GM12878 (cell line): ENCODE measurements around the gene YTHDF2. TPM values are rescaled to one million over a fixed set of nuclear protein-coding genes. Genes with fewer than 3 reads are reported as not detected.

Experiments used
- ATAC-seq: fragments of 200-7000 bp; cut with Tn5 transposase; 3 replicates; pipeline ENCODE4 v1.9.1; 2020; ENCODE audit warnings: mild to moderate bottlenecking, moderate library complexity
- BruUV-seq: library from RNA; stranded (reverse); fragments of 400-500 nt; replicated peaks from 2 replicates; lab custom pipeline; 2021; lab: Mats Ljungman, UMichigan
- CTCF ChIA-PET: fragments of 300-600 bp; sonication (Branson Sonifier 250); formaldehyde crosslinking; extraction: SDS; loops from one replicate; lab custom pipeline; 2021; ENCODE audit warnings: inconsistent platforms; lab: Yijun Ruan, JAX
- POLR2A ChIA-PET: fragments of 350-600 bp; formaldehyde crosslinking; extraction: SDS; loops from one replicate; lab custom pipeline; 2021; ENCODE audit warnings: inconsistent platforms; lab: Charles Lee
- RAD21 ChIA-PET: fragments of 300-600 bp; sonication (Branson Sonifier 250); formaldehyde crosslinking; loops from one replicate; lab custom pipeline; 2023; ENCODE audit warnings: antibody characterized with exemption; ENCODE audit not compliant: unreplicated experiment; lab: Charles Lee
- SMC1A ChIA-PET: fragments of 300-600 bp; sonication (Branson Sonifier 250); formaldehyde crosslinking; loops from one replicate; lab custom pipeline; 2023; ENCODE audit not compliant: unreplicated experiment, uncharacterized antibody; lab: Charles Lee
- DNase-seq: peaks from one replicate; pipeline ENCODE4 v3.0.0-alpha.2; 2011; ENCODE audit warnings: low read depth, low spot score
- FAIRE-seq: peaks from 3 replicates; lab custom pipeline; 2011; peaks lifted over from hg19 to GRCh38; lab: Jason Lieb, UNC
- H2AFZ ChIP-seq: 2 replicates; pipeline ENCODE4 v1.6.0; 2011; ENCODE audit warnings: low read depth, low read length, control low read depth; ENCODE audit not compliant: control insufficient read depth
- H3K27ac ChIP-seq: 2 replicates; pipeline ENCODE4 v1.5.1; 2011; ENCODE audit warnings: control low read depth; ENCODE audit not compliant: control insufficient read depth, insufficient read depth
- H3K27me3 ChIP-seq, 2 experiments: replicated peaks in 1 of 2; 2 replicates each; pipeline versions ENCODE4 v1.6.0 to v1.6.1; 2011; ENCODE audit warnings: low read length in 1 of 2; ENCODE audit not compliant: control insufficient read depth in 2 of 2, insufficient read depth in 2 of 2
- H3K36me3 ChIP-seq, 2 experiments: 2 replicates each; pipeline ENCODE4 v1.5.1; 2011; ENCODE audit warnings: low read length in 1 of 2; ENCODE audit not compliant: control insufficient read depth in 2 of 2, insufficient read depth in 2 of 2
- H3K4me1 ChIP-seq: 2 replicates; pipeline ENCODE4 v1.6.1; 2011; ENCODE audit warnings: mild to moderate bottlenecking, low read length, moderate library complexity, mixed read lengths; ENCODE audit not compliant: control insufficient read depth, insufficient read depth
- H3K4me2 ChIP-seq: 2 replicates; pipeline ENCODE4 v1.6.0; 2011; ENCODE audit warnings: control low read depth; ENCODE audit not compliant: control insufficient read depth, insufficient read depth
- H3K4me3 ChIP-seq: fragments of 200-600 bp; sonication (generic); 2 replicates; pipeline ENCODE4 v1.5.1; 2016
- H3K79me2 ChIP-seq: 2 replicates; pipeline ENCODE4 v1.6.0; 2011; ENCODE audit warnings: low read length; ENCODE audit not compliant: control insufficient read depth, insufficient read depth
- H3K9ac ChIP-seq: 2 replicates; pipeline ENCODE4 v1.8.0; 2011; ENCODE audit warnings: low read length, control low read depth, mixed read lengths; ENCODE audit not compliant: control insufficient read depth, insufficient read depth
- H3K9me3 ChIP-seq: replicated peaks from 3 replicates; pipeline ENCODE4 v1.5.1; 2011; ENCODE audit warnings: mild to moderate bottlenecking, low read length; ENCODE audit not compliant: control insufficient read depth, insufficient read depth
- H4K20me1 ChIP-seq: 2 replicates; pipeline ENCODE4 v1.6.0; 2011; ENCODE audit not compliant: control insufficient read depth, insufficient read depth
- ATF7 ChIP-seq: fragments of 450-650 bp; IDR thresholded peaks from 2 replicates; pipeline ENCODE4 v1.6.1; 2016; ENCODE audit warnings: low read depth, mild to moderate bottlenecking
- BCL11A ChIP-seq: IDR thresholded peaks from 2 replicates; pipeline ENCODE4 v1.6.1; 2011; ENCODE audit warnings: low read depth, low read length
- BRCA1 ChIP-seq: IDR thresholded peaks from 2 replicates; pipeline ENCODE4 v1.6.1; 2011; ENCODE audit warnings: low read depth, low read length, improper control_type of control experiment
- CEBPB ChIP-seq, 2 experiments: fragments of 150-350 bp in 1 of 2; IDR thresholded peaks; 2 replicates each; pipeline ENCODE4 v1.6.1; 2012 to 2014; ENCODE audit warnings: low read depth in 2 of 2, low read length in 2 of 2, borderline replicate concordance in 1 of 2, inconsistent platforms in 1 of 2
- ESRRA ChIP-seq: IDR thresholded peaks from 2 replicates; pipeline ENCODE4 v1.6.1; 2012; ENCODE audit warnings: mild to moderate bottlenecking, low read length, improper control_type of control experiment
- FOXM1 ChIP-seq: IDR thresholded peaks from 2 replicates; pipeline ENCODE4 v1.6.1; 2012; ENCODE audit warnings: low read depth, mild to moderate bottlenecking, inconsistent platforms, low read length, moderate library complexity
- HDAC6 ChIP-seq: fragments of 200-600 bp; sonication (generic); IDR thresholded peaks from one replicate; pipeline ENCODE4 v1.8.0; 2017; ENCODE audit warnings: antibody characterized with exemption; ENCODE audit not compliant: unreplicated experiment
- IRF4 ChIP-seq: IDR thresholded peaks from 2 replicates; pipeline ENCODE4 v1.6.1; 2011; ENCODE audit warnings: low read depth, low read length
- NFIC ChIP-seq: IDR thresholded peaks from 2 replicates; pipeline ENCODE4 v1.6.1; 2012; ENCODE audit warnings: low read depth, mild to moderate bottlenecking, inconsistent platforms, low read length, moderate library complexity
- NRF1 ChIP-seq: conservative IDR thresholded peaks from 2 replicates; pipeline ENCODE4 v1.6.1; 2011; ENCODE audit warnings: mild to moderate bottlenecking, low read depth, low read length, improper control_type of control experiment
- POU2F2 ChIP-seq: IDR thresholded peaks from 3 replicates; pipeline ENCODE4 v1.6.1; 2011; ENCODE audit warnings: low read depth, mild to moderate bottlenecking, low read length, borderline replicate concordance
- RAD51 ChIP-seq: fragments of 450-650 bp; IDR thresholded peaks from 2 replicates; pipeline ENCODE4 v1.6.1; 2016; ENCODE audit warnings: moderate library complexity, mild to moderate bottlenecking, inconsistent platforms
- RB1 ChIP-seq: fragments of 450-650 bp; formaldehyde crosslinking; IDR thresholded peaks from 2 replicates; pipeline ENCODE4 v1.6.1; 2017; ENCODE audit warnings: mild to moderate bottlenecking, borderline replicate concordance
- RBBP5 ChIP-seq: fragments of 200-600 bp; sonication (generic); conservative IDR thresholded peaks from 2 replicates; pipeline ENCODE4 v1.6.1; 2016
- RUNX3 ChIP-seq: IDR thresholded peaks from 2 replicates; pipeline ENCODE4 v1.6.1; 2012; ENCODE audit warnings: low read length, inconsistent platforms
- SMARCA5 ChIP-seq: fragments of 450-650 bp; IDR thresholded peaks from 2 replicates; pipeline ENCODE4 v1.6.1; 2017; ENCODE audit warnings: mild to moderate bottlenecking
- STAT1 ChIP-seq: fragments of 450-650 bp; conservative IDR thresholded peaks from 2 replicates; pipeline ENCODE4 v1.6.1; 2014; ENCODE audit warnings: antibody characterized with exemption, mild to moderate bottlenecking
- TCF12 ChIP-seq: IDR thresholded peaks from 2 replicates; pipeline ENCODE4 v1.6.1; 2011; ENCODE audit warnings: low read depth, mild to moderate bottlenecking, low read length
- TCF3 ChIP-seq: IDR thresholded peaks from 2 replicates; pipeline ENCODE4 v1.6.1; 2012; ENCODE audit warnings: low read depth, mild to moderate bottlenecking, low read length, borderline replicate concordance; ENCODE audit not compliant: insufficient read depth
- YBX1 ChIP-seq: fragments of 450-650 bp; IDR thresholded peaks from 2 replicates; pipeline ENCODE4 v1.6.1; 2016; ENCODE audit warnings: antibody characterized with exemption
- ZNF207 ChIP-seq: fragments of 450-650 bp; IDR thresholded peaks from 2 replicates; pipeline ENCODE4 v1.6.1; 2014; ENCODE audit warnings: antibody characterized with exemption, mild to moderate bottlenecking, borderline replicate concordance
- ZNF24 ChIP-seq: fragments of 450-650 bp; IDR thresholded peaks from 2 replicates; pipeline ENCODE4 v1.6.1; 2017; ENCODE audit warnings: antibody characterized with exemption, mild to moderate bottlenecking
- WGBS: methylation state at CpG from one replicate; pipeline ENCODE4 v1.1.6; 2016; ENCODE audit warnings: low lambda C conversion rate; ENCODE audit not compliant: insufficient replicate concordance, insufficient coverage; ENCODE audit errors: missing lambda C conversion rate; 5-methylcytosine and 5-hydroxymethylcytosine counted together
- in situ Hi-C: fragments of 300-500 bp; cut with MboI; formaldehyde crosslinking; loops from 9 replicates; pipeline ENCODE4 v1.14.3; 2018; ENCODE audit warnings: mixed read lengths
- intact Hi-C: fragments of 100-400 bp; cut with micrococcal nuclease; formaldehyde crosslinking; loops from one replicate; pipeline ENCODE4 v1.14.2; 2022; ENCODE audit not compliant: unreplicated experiment
- polyA plus RNA-seq, 11 experiments: library from polyadenylated mRNA; depleted of rRNA in 4 of 11; unstranded in 6 of 11; stranded (reverse) in 5 of 11; fragments of >200 nt; fragmentation: Nextera tagmentation in 4 of 11; fragmentation: Illumina TruSeq in 1 of 11; extraction: Ambion mirVana in 4 of 11; extraction: Trizol in 1 of 11; gene quantifications; 1 replicate in 1 of 11; 2 replicates in 10 of 11; pipeline versions ENCODE4 v1.2.1 to v1.2.3, GENCODE V29; 2011 to 2016; ENCODE audit warnings: inconsistent platforms in 2 of 11, missing spikeins in 2 of 11, low read depth in 1 of 11
- total RNA-seq, 4 experiments: library from RNA; depleted of rRNA in 3 of 4; stranded (reverse); fragments of >200 nt in 3 of 4; fragmentation: Illumina TruSeq in 1 of 4; extraction: Trizol in 1 of 4; gene quantifications; 2 replicates each; pipeline versions ENCODE4 v1.2.1 to v1.2.3, GENCODE V29; 2013 to 2021

The YTHDF2 gene
- total and polyA plus RNA-seq, 10 of the 15 experiments (the other 5 are each of a cell fraction or from before 2014, with no cell fraction given) = 42.4 to 121 (median 66.9) TPM

DNA sequence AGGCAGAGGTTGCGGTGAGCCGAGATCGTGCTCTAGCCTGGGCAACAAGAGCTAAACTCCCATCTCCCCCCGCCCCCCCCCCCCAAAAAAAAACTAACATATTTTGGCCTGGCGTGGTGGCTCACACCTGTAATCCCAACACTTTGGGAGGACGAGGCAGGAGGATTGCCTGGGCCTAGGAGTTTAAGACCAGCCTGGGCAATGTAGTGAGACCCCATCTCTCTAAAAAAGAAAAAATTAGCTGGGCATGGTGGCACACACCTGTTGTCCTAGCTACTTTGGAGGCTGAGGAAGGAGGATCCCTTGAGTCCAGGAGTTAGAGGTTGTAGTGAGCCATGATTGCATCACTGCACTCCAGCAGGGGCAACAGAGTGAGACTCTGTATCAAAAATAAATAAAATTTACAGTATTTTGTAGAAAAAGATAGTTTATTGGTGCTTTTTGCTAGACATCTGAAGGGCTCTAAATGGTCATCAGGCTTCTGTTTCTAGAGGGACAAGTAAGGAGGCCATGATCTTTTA lies 9.0 kb downstream of the YTHDF2 start:
- Histone ChIP-seq H2AFZ (no peak overlapping the region), H3K4me3 (peak overlapping the region; percentile 55; the same call in 1 of the 2 replicates), H3K36me3 (peaks cover 9 to 31% of the 10 kb centered on the region in 2 experiments), H3K4me1 (no peaks in the 10 kb centered on the region; the same call in 1 of the 2 replicates), H4K20me1 (peaks cover 5% of the 10 kb centered on the region), H3K79me2 (peaks cover 92% of the 10 kb centered on the region), H3K4me2 (no peak overlapping the region), H3K27ac (no peak overlapping the region), H3K9ac (no peak overlapping the region), H3K27me3 (no peaks in the 10 kb centered on the region), H3K9me3 (no peaks in the 10 kb centered on the region)
- FAIRE-seq = no peak
- ATAC-seq = no peak
- BruUV-seq = no TSS peak
- 95% methylated on average over 6 of the region's 6 CpGs for WGBS
- ChIA-PET RAD21 (interaction anchor here (1.0 to 1.3 kb wide), 2 partner anchors 9 to 386 kb away, joined by 3 to 4 read pairs; partner anchors contain the start of gene YTHDF2), SMC1A (no interaction called here), CTCF (interaction anchor here (0.6 to 2.7 kb wide), 2 partner anchors 10 to 331 kb away, joined by 3 to 10 read pairs; partner anchors contain the start of gene YTHDF2), POLR2A (interaction anchor here (0.6 kb wide), 1 partner anchor 41 kb away, joined by 5 read pairs; no protein-coding TSS in a partner anchor)
- in situ Hi-C loops (no loop called here), intact Hi-C loops (no loop called here)
- TF ChIP-seq BCL11A (no peak), ZNF24 (no peak), RAD51 (no peak), ESRRA (no peak), IRF4 (no peak), RUNX3 (no peak), ATF7 (no peak)
- no peak for DNase-seq

DNA sequence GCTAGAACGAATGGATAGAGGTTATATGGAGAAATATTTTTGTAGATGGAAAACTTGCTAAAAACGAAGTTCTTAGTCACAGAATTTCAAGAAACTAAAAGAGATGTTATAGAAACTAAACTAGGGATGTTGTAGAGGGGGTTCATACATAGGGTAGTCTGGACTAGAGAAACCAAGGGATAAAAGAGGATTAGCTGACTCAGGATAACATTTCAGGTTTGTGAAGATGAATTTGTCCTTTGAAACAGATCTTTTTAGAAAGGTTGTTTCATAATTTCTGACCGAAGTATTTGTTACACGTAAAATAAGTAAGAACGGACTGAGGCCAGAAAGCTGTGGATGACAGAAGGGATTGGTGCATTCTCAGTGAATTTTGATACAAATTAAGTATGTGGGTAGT lies 13.6 kb downstream of the YTHDF2 start:
- Histone ChIP-seq H3K9ac (no peak overlapping the region), H3K4me2 (no peak overlapping the region), H3K27ac (no peak overlapping the region), H4K20me1 (peaks cover 2% of the 10 kb centered on the region), H3K79me2 (peaks cover 93% of the 10 kb centered on the region), H2AFZ (no peak overlapping the region), H3K4me1 (peaks cover 4% of the 10 kb centered on the region; the same call in 1 of the 2 replicates), H3K36me3 (peaks cover 0 to 18% of the 10 kb centered on the region in 2 experiments; a peak in 3 of 4 replicates), H3K27me3 (no peaks in the 10 kb centered on the region), H3K9me3 (no peaks in the 10 kb centered on the region), H3K4me3 (no peak overlapping the region)
- SMC1A ChIA-PET = no interaction called here
- FAIRE-seq (no peak), ATAC-seq (no peak), DNase-seq (no peak)
- CTCF ChIA-PET = interaction anchor here (1.6 kb wide), 1 partner anchor 13 kb away, joined by 7 read pairs; the partner anchor contains the start of gene YTHDF2
- POLR2A ChIA-PET = interaction anchor here (0.6 to 2.3 kb wide), 3 partner anchors 82 to 132 kb away, joined by 3 to 7 read pairs (median 4); partner anchors contain the start of gene GMEB1
- RAD21 ChIA-PET = interaction anchor here (0.7 to 2.8 kb wide), 2 partner anchors 14 to 103 kb away, joined by 3 to 14 read pairs; partner anchors contain the start of gene YTHDF2
- BruUV-seq = no TSS peak
- in situ Hi-C loops = no loop called here
- WGBS = 87% methylated on average over 5 of the region's 5 CpGs
- intact Hi-C loops = no loop called here
- TF ChIP-seq TCF3 (no peak), POU2F2 (no peak), BRCA1 (no peak), NFIC (no peak), ZNF207 (no peak), SMARCA5 (no peak), FOXM1 (no peak), TCF12 (no peak), RB1 (no peak), RUNX3 (no peak), YBX1 (no peak), STAT1 (no peak), HDAC6 (no peak), RBBP5 (no peak), CEBPB (IDR thresholded peaks at IDR 0.05; ENCODE audit: borderline replicate concordance in 1 of 2, low read depth in 2 of 2, low read length in 2 of 2) (no peak), NRF1 (no peak)
